Spleen (tissue), 11 donors: ENCODE data around the gene MAPK10. TPM values are rescaled to one million over a fixed set of nuclear protein-coding genes. Genes with fewer than 3 reads are reported as not detected.

ENCODE experiments used
- DNase-seq: peaks from one replicate; pipeline ENCODE4 v3.0.0-alpha.2; 2020
- H3K27ac ChIP-seq, 8 donors: fragments of 200-600 bp; sonication (generic) in 7 of 8; 1 replicate in 4 of 8; 2 replicates in 4 of 8; pipeline versions ENCODE4 v1.5.0 to v1.8.0; 2016 to 2021; ENCODE audit warnings: inconsistent platforms in 4 of 8, mild to moderate bottlenecking in 4 of 8, moderate library complexity in 1 of 8
- H3K27me3 ChIP-seq, 7 donors: fragments of 200-600 bp; sonication (generic) in 6 of 7; replicated peaks in 1 of 7; 1 replicate in 4 of 7; 2 replicates in 3 of 7; pipeline versions ENCODE4 v1.5.0 to v1.8.0; 2016 to 2021; ENCODE audit warnings: inconsistent platforms in 3 of 7, mild to moderate bottlenecking in 1 of 7
- H3K36me3 ChIP-seq, 6 donors: fragments of 200-600 bp; sonication (generic) in 5 of 6; 1 replicate in 4 of 6; 2 replicates in 2 of 6; pipeline versions ENCODE4 v1.5.0 to v1.8.0; 2016 to 2021; ENCODE audit warnings: inconsistent platforms in 2 of 6
- H3K4me1 ChIP-seq, 6 donors: fragments of 200-600 bp; sonication (generic) in 5 of 6; 1 replicate in 3 of 6; 2 replicates in 3 of 6; pipeline versions ENCODE4 v1.5.0 to v1.8.0; 2016 to 2021; ENCODE audit warnings: inconsistent platforms in 3 of 6
- H3K4me3 ChIP-seq, 8 donors: fragments of 200-600 bp; sonication (generic) in 7 of 8; 1 replicate in 4 of 8; 2 replicates in 4 of 8; pipeline versions ENCODE4 v1.5.0 to v1.8.0; 2016 to 2021; ENCODE audit warnings: inconsistent platforms in 4 of 8, mild to moderate bottlenecking in 4 of 8, moderate library complexity in 2 of 8
- H3K9me3 ChIP-seq, 8 donors: fragments of 200-600 bp; sonication (generic) in 7 of 8; 1 replicate in 4 of 8; 2 replicates in 4 of 8; pipeline versions ENCODE4 v1.5.0 to v1.8.0; 2016 to 2021; ENCODE audit warnings: inconsistent platforms in 4 of 8
- CTCF ChIP-seq, 11 experiments: fragments of 200-600 bp in 7 of 11; fragments of 450-650 bp in 4 of 11; sonication (generic) in 4 of 11; IDR thresholded peaks in 8 of 11; conservative IDR thresholded peaks in 3 of 11; 1 replicate in 7 of 11; 2 replicates in 4 of 11; pipeline versions ENCODE4 v1.4.0 to v1.8.0; 2016 to 2021; ENCODE audit warnings: antibody characterized with exemption in 11 of 11, inconsistent platforms in 4 of 11, mild to moderate bottlenecking in 1 of 11
- POLR2A ChIP-seq, 3 donors: fragments of 450-650 bp; IDR thresholded peaks; one replicate each; pipeline ENCODE4 v1.5.1; 2017; ENCODE audit warnings: antibody characterized with exemption in 3 of 3, mild to moderate bottlenecking in 1 of 3
- POLR2AphosphoS5 ChIP-seq, 3 donors: sonication (generic); formaldehyde crosslinking; IDR thresholded peaks; one replicate each; pipeline ENCODE4 v1.5.1; 2017; ENCODE audit warnings: antibody characterized with exemption in 3 of 3
- WGBS, 5 donors: extraction: QIAGEN DNeasy Blood & Tissue Kit in 3 of 5; methylation state at CpG; one replicate each; pipeline versions ENCODE4 v1.1.5 to v1.1.7; 2013 to 2018; 5-methylcytosine and 5-hydroxymethylcytosine counted together
- intact Hi-C: fragments of 100-400 bp; cut with DNase I; formaldehyde crosslinking; loops from one replicate; pipeline ENCODE4 v1.15.0; 2023; ENCODE audit warnings: low total_unique reads
- polyA plus RNA-seq, 3 donors: library from polyadenylated mRNA; stranded (reverse); fragments of 200-250 nt; gene quantifications; one replicate each; pipeline ENCODE4 v1.2.1, GENCODE V29; 2013
- total RNA-seq, 7 donors: library from RNA; depleted of rRNA in 3 of 7; stranded (reverse); fragments of >200 nt in 3 of 7; fragmentation: NEBNext Ultra II Directional in 4 of 7; extraction: Animal tissue kit (Norgen Biotek cat#: 25700) in 4 of 7; gene quantifications; one replicate each; pipeline versions ENCODE4 v1.1.0 to v1.2.1, GENCODE V29; 2016 to 2021
- donor health status: healthy with polysubstance abuse.
- donor health status: DM: no; HTN: no; CAD: no; lungs with moderate emphysema.
- donor health status: DM: no; HTN: no; CAD: no.
- donor health status: Bipolar disorder and iron deficiency.
- donor health status: healthy.
- donor health status: DM: no; HTN: no; CAD: no.
- donor health status: DM: yes; HTN: yes; CAD: no.

Gene MAPK10
- total and polyA plus RNA-seq, 10 donors, result 3.0 to 40.6 (median 15.2) TPM

DNA sequence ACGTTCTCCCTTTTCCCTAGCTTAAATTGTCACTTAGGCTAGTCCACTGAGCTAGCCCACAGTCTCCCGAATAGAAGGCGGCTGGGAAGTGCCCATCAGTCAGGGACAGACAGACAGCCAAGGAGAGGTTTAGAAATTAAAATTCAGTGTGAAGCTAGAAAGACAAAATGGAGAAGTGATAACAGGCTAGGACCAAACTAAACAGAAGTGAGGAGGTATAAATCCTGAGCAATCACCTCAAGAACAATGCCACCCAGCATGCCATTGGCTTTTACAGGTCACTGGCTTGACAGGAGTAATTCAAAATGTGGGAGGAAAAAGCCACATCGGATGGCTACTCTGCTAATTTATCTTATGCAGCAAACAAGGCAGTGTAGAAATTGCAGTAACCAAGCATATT is 138.9 kb downstream of the MAPK10 start:
- Histone ChIP-seq H3K36me3 (no peaks in the 10 kb centered on the region), H3K9me3 (no peaks in the 10 kb centered on the region), H3K4me1 (no peaks in the 10 kb centered on the region), H3K27ac (no peak overlapping the region), H3K4me3 (no peak overlapping the region), H3K27me3 (no peaks in the 10 kb centered on the region)
- no peak for DNase-seq
- 78 to 90% (median 82%) methylated on average over 4 of the region's 4 CpGs for WGBS, 5 donors
- TF ChIP-seq POLR2A (IDR thresholded peaks at IDR 0.05), result no peak
- no peak for TF ChIP-seq POLR2AphosphoS5 (IDR thresholded peaks at IDR 0.05)
- TF ChIP-seq CTCF (IDR thresholded peaks at IDR 0.05 in 8 of 11, conservative IDR thresholded peaks at IDR 0.05 in 3 of 11), result no peak
- intact Hi-C loops, result no loop called here

DNA sequence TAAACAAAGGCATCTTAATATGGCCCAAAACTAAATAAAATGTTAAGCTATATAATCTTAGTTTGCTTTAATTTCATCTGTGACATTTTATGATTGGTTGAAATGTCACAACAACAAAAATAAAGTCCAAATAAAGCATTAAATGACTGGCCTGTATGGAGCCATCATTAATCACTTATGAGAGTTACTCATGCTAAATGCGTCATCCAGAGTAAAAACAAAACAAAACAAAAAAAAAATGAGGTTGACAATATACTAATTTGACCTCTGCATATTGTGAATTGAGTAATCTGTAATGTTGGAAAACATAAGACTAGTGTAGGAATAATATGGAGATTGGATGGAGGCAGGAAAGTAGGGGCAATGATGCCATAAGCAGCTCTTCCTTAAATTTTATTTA is 139.7 kb downstream of the MAPK10 start:
- WGBS, 5 donors, result 58 to 84% (median 67%) methylated on average over 1 of the region's 1 CpG
- Histone ChIP-seq H3K4me3 (no peak overlapping the region), H3K36me3 (no peaks in the 10 kb centered on the region), H3K9me3 (peaks cover 0 to 8% (median 4%) of the 10 kb centered on the region in 8 donors), H3K27ac (no peak overlapping the region), H3K27me3 (no peaks in the 10 kb centered on the region), H3K4me1 (no peaks in the 10 kb centered on the region)
- no peak for DNase-seq
- TF ChIP-seq POLR2AphosphoS5 (IDR thresholded peaks at IDR 0.05), result no peak
- TF ChIP-seq CTCF (IDR thresholded peaks at IDR 0.05 in 8 of 11, conservative IDR thresholded peaks at IDR 0.05 in 3 of 11), result no peak
- no peak for TF ChIP-seq POLR2A (IDR thresholded peaks at IDR 0.05)
- intact Hi-C loops, result no loop called here

DNA sequence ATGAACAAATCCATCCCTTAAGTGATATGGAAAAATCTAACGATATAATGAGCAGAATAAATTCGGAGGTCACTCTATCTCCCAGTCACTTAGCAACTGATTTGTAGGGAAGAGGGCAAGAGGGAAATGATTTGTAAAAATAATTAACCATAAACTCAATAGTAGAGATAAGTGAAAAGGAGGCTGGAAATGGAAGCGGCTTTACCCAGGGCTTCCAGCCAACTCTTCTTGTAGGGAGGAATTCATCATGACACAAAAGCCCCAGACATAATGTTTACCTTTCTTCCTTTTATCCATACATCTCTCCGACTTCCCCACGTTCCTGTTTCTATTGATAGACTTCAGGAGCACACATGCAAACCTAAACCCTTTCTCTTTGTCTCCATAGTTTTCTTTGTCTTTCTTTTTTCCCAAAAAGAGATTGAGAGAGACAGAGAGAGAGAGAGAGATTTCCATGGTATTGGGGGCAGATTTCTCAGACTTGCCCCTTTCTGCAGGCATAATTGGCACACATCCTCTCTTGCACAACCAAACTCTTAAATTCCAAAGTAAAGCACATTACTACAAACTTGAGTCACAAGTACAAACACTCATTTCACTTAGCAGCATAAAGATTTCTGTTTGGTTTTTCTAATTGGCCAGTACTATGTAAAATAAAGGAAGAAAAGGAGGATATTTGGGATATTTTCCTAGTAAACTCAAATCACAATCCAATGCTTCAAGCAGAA is 140.9 kb downstream of the MAPK10 start:
- no peak for TF ChIP-seq POLR2AphosphoS5 (IDR thresholded peaks at IDR 0.05)
- TF ChIP-seq POLR2A (IDR thresholded peaks at IDR 0.05), result no peak
- no peak for TF ChIP-seq CTCF (IDR thresholded peaks at IDR 0.05 in 8 of 11, conservative IDR thresholded peaks at IDR 0.05 in 3 of 11)
- intact Hi-C loops, result no loop called here
- no peaks in the 10 kb centered on the region for H3K36me3 ChIP-seq
- H3K27ac ChIP-seq, result no peak overlapping the region
- no peaks in the 10 kb centered on the region for H3K4me1 ChIP-seq
- H3K9me3 ChIP-seq, result peaks cover 0 to 20% (median 16%) of the 10 kb centered on the region in 8 donors
- 64 to 84% (median 76%) methylated on average over 5 of the region's 5 CpGs for WGBS, 5 donors
- H3K27me3 ChIP-seq, result no peaks in the 10 kb centered on the region
- no peak overlapping the region for H3K4me3 ChIP-seq
- DNase-seq, result no peak

- WGBS, 5 donors, result 87 to 91% (median 90%) methylated on average over 2 of the region's 2 CpGs
- Histone ChIP-seq H3K9me3 (no peaks in the 10 kb centered on the region), H3K36me3 (no peaks in the 10 kb centered on the region), H3K27ac (no peak overlapping the region), H3K4me3 (no peak overlapping the region), H3K4me1 (no peaks in the 10 kb centered on the region), H3K27me3 (no peaks in the 10 kb centered on the region)
- TF ChIP-seq CTCF (IDR thresholded peaks at IDR 0.05 in 8 of 11, conservative IDR thresholded peaks at IDR 0.05 in 3 of 11) (no peak), POLR2AphosphoS5 (IDR thresholded peaks at IDR 0.05) (no peak), POLR2A (IDR thresholded peaks at IDR 0.05) (no peak)
- DNase-seq, result no peak
- intact Hi-C loops, result no loop called here
Measured at GRCh38 chr4:86203176-86203575, 156.7 kb downstream of the MAPK10 start.
